Stimulated activated CD4-positive, alpha-beta T cell treated with anti-CD3 and anti-CD28 coated beads, Interleukin-1b, Interleukin-23, amount 100 ng/mL, for 4 hours (primary cell): ENCODE results near the gene BMPR1A.
A peak's percentile ranks its signal among the peaks of the same experiment; 100 is the strongest.
"Not testable (repeated sequence)": the region's sequence is repeated elsewhere in the genome, so short reads cannot be mapped to it uniquely, and the experiment has no call there.

Experiments
- DNase-seq, 2 donors: peaks; one replicate each; pipeline ENCODE4 v3.0.0-alpha.2; 2020; ENCODE audit warnings: low read depth in 2 of 2

BMPR1A gene

DNA sequence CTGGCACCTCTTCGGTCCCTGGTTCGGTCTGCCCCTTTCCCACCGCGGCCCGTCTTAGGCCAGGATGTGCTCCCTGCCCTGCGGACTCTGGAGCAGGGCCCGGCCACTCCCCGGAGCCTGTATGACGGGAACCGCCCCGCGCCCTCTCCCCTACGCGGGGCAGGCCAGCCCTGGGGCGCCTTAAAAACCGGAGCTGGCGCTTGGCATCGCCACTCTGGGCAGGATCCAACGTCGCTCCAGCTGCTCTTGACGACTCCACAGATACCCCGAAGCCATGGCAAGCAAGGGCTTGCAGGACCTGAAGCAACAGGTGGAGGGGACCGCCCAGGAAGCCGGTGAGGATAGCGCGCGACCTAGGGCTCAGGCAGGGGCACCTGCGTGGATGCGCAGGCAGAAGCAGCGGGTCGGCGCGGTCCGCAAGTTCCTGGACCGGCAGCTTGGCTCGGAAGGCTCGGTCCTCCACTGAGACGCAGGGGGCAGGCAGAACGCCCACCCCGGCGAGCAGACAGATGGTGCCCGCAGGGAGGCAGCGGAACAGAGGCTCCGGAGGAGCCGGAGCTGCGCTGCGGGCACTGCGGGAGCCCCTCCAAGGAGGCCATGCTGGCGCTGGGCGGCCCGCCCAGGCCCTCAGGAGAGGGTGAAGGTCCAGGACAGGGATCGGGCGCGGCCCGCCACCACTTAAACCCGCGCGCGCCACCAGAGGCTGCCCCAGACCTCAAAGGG lies 212.0 kb downstream of the BMPR1A start, which contains the start of gene ADIRF:
Gene ADIRF, plus strand, starts transcription at position 212 of the 723 bp plus-strand sequence. Its CDS starts 63 bp downstream, at position 275.
- DNase-seq, result no peak

DNA sequence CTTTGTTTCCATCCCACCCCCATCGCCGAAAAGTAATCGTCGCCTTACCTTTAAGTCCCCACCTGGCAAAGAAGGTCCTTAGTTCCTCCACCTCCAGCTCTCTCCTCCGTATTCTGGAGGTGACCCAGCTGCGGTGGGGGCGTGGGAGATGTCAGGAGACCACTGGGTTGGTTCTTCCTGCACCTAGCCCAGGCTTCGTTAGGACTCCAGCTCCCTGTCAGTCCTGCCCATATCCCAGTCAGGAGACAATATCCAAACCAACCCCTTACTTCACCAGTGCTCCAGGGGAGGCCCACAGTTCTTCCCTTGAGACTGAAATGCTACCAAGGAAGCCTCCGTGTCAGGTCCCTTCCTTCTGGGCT lies 212.6 kb downstream of the BMPR1A start:
- no peak for DNase-seq

DNA sequence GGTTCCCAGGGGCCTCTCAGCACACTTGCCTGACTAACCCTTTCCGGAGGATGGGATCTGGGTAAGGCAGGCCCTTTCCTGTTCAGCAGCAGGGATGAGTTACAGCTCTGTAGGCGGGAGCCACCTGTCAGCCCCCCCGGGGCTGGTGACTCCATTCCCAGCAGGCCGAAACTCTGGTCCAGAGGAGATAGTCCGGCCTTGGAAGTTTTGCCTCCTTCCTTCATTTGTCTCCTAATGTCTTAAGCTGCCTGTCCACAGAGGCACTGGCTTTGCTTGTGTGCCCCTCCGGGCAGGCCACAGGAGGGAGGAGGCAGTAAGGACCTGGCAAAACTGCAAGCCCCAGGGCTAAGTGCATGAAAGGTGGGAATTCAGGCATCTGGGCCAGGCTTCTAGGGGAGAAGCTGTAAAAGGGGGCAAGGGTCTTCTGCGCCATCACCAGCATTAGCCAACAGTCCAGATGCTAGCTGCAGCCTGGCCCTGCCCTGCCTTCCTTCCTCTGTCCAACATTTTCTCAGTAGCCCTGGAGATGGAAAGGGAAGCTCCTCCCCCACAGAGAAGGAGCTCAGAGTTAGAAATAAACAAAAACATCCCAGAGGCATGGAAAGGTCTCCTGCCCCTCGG lies 213.1 kb downstream of the BMPR1A start:
- DNase-seq, result no peak

DNA sequence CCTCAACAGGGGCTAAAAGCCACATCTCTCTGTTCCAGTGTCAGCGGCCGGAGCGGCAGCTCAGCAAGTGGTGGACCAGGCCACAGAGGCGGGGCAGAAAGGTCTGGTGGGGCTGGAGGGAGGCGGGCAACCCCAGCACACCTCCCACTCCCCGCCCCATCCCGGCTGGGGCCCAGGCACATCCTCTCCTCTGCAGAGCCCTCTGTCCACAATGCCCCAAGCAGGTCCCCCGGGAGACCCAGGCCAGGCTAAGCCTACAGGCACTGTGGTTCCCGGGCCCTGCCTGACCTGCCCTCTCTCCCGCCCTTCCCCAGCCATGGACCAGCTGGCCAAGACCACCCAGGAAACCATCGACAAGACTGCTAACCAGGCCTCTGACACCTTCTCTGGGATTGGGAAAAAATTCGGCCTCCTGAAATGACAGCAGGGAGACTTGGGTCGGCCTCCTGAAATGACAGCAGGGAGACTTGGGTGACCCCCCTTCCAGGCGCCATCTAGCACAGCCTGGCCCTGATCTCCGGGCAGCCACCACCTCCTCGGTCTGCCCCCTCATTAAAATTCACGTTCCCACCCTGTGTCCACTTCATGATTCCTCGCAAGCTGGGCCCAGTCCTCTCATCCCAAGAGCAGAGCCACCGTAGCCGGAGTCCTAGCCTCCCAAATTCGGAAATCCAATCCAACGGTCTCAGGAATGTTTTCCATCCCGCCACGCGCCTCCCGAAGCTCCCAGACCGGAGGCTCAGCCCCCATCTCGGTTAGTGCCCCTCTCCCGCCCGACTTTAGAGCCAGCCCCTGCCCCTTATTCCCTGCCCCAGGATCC lies 214.0 kb downstream of the BMPR1A start:
- no peak for DNase-seq

DNA sequence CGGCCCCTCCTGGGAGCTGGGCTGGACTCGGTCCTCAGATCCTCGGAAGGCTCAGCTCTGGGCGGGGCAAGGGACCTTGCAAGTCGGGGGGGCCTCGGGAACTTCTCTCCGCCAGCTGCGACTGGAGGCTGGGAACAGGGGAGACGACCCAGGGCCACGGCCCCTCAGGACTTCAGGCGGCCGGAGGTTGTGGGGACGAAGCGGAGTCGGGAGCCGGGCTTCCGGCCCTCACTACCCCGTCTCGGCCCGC lies 214.5 kb downstream of the BMPR1A start:
- DNase-seq, result no peak

DNA sequence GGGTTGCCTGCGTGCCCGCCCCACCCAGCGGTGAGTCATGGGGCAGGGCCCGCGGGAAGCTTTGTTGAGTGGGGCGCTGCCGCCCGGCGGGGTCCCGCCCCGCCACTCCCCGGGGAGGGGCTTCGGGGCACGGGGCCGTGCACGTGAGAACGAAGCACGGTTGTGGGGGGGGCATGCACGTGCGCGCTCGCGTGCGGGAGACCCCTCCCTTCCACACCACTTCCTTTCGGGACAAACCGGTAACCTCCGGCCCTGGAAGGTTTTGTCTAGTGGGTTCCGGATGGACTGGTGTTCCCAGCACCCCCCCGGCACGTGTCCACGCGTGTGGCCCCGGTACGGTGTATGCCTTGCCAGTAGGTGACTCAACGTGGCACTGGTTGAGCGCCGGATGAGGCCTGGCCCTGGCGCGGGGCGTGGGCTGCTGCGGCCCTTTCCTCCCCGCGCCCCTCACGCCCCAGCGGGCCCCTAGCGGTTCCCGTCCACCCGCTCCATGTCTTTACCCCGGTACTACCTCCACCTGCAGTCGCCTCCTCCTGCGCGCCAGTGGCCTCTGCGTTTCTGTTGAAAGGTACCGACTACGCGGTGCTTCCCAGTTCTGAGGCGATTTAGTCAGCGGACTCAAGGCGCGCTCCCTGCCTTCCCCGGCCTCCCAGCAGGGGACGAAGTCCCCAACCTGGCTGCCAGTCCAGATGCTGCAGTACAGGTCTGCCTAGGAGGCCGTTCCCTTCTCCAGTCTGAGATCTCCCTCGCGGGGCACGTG lies 215.0 kb downstream of the BMPR1A start:
- peak; percentile 83 to 87 for DNase-seq

DNA sequence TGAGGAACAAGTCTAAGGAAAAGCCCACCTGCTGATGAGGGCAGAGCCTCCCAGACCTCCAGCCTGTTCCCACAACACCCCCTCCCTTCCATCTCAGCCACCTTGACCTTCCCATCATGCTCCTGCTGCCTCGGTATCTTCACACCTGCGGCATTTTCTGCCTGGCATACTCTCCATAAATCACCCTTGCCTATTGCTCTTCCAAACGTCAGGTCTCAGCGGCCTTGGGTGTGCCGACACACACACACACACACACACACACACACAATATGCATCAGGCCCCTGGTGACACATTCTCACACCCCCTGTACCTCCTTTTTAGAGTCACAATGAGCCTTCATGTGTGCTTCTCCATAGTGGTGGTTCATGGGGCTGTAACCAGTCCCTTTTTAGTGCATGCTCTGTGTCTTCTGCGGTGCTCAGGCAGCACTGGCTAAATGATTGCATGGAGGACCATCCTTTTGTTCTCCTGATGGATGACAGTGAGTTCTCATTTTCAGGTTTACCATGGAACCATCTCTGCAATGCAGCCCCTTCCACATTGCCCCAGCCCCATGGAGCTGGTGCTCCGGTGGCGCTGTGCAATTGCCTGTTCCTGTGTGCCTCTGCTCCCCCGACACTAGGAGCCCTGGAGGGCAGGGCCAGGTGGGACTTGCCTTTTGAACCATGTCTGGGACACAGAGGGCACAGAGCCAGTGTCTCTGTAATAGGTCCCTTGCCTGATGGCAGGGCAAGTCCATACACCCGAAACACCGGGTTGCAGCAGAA lies 216.4 kb downstream of the BMPR1A start:
- DNase-seq, result no peak

DNA sequence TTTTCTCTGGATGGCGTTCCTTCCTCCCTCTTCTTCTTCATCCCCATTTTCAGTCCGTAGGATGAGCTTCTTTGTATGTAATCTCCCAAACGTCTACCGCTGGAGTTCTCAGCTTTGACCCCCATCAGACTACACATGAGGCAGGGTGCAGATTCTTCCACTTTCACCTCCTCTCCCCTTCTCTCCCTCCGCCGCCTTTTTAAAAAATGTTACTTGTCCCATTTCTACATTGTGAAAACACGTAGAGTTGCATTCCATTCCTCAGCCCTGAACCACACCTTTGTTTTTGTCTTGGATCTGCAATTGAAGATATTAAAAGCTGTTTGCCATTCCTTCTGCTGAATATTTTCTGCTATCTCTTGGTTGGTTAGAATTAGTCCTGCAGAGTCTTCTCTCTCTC lies 218.1 kb downstream of the BMPR1A start:
- DNase-seq, result no peak

DNA sequence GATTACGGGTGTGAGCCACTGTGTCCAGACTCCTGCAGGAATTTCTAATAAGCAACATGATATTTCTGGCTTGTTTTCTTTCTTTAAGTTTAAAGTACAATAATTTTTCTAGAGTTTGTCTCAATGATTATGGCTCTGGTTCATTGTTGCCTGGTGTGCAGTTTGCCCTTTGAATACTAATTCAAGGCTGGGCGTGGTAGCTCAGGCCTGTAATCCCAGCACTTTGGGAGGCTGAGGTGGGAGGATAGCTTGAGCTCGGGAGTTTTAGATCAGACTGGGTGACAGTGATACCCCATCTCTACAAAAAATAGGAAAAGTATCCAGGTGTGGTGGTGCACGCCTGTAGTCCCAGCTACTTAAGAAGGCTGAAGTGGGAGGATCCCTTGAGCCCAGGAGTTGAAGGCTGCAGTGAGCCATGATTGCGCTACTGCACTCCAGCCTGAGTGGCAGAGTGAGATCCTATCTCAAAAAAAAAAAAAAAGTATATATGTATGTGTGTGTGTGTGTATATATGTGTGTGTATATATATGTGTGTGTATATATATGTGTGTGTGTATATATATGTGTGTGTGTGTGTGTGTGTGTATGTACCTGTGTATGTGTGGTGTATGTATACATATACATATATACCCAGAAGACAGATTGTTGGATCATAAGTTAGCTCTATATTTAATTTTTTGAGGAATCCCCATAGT lies 220.1 kb downstream of the BMPR1A start:
- no peak for DNase-seq

DNA sequence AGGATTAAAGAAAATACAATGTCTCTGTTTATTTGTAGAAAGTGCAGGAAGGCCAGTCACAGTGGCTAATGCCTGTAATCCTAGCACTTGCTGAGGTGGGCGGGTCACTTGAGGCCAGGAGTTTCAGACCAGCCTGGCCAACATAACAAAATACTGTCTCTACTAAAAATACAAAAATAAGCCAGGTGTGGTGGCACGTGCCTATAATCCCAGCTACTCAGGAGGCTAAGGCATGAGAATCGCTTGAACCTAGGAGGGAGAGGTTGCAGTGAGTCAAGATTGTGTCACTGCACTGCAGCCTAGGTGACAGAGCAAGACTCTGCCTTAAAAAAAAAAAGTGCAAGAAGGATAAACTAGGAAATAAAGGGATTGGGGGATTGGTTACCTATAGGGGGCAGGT lies 222.0 kb downstream of the BMPR1A start:
- DNase-seq, result not testable (repeated sequence)

DNA sequence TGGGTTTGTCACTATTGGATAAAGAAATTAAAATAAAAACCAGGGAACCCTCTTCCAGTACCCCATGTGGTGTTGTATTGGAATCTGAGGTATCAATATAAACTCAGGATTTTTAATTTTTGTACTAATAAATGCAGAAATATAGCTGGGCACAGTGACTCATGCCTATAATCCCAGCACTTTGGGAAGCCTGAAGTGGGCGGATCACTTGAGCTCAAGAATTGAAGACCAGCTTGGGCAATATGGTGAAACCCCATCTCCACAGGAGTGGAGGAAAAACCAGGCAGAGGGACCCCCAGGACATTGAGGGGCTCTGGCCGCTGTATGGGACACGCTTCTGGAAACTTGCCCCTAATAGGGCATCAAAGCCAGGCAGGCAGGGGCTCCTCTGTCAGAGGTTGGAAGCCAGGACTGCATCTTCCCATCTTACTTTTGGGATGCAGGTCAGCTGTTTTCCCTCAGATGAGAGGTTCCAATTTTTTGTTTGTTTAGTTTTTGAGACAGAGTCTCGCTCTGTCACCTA lies 222.9 kb downstream of the BMPR1A start:
- no peak for DNase-seq

DNA sequence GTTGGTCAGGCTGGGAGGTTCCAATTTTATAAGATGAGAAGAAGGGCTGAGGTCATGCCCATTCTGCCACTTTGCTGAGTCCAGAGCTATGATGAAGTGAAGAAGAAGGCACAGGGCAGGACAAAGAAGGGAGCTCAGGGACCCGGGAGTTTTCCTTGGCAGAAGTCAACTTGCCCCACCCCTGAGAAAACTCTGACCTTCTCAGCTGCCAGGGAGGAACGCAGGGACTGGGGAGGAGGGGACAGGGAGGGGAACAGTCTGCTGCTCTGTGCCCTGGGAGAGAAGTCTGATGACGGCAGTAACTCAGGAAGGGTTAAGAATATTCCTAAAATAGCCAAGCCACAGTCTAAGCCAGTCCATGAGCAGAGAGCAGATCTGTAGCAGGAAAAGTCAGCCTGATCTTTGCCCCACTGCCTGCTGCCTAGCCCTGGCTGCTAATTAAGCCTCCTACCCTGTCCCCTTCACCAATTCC lies 223.6 kb downstream of the BMPR1A start:
- no peak for DNase-seq

DNA sequence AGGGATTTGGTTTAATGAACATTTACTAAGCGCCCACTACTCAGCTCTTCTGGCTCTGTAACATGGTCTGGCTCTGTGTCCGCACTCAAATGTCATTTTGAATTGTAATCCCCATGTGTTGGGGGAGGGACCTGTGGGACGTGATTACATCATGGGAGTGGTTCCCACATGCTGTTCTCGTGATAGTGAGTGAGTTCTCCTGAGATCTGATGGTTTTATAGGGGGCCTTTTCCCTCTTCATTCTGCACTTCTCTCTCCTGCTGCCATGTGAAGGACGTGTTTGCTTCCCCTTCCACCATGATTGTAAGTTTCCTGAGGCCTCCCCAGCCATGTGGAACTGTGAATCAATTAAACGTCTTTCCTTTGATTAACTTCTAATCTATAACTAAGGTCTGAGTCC lies 224.6 kb downstream of the BMPR1A start:
- not testable (repeated sequence) for DNase-seq

DNA sequence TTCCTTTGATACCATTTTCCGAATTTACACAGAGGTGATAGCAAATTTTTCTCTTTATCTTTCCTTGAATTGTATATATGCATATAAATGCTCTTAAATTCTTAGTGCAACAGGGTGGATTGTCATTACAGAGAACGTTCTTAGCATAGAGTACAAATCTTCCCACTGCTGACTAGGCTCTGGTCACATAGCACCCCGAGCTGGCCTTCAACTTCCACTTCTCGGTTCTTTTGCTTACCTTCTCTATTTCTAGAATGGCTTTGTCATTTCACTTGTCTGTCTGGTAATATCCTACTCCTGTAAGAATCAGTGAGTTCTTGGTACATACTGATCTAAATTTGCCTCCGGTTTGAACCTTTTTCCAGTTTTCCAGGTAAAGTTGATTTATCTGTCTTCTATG lies 225.3 kb downstream of the BMPR1A start:
- no peak for DNase-seq
